ENCODE results near the gene BTN1A1.
A peak's percentile ranks its signal among the peaks of the same experiment; 100 is the strongest.
"Not testable (repeated sequence)": the region's sequence is repeated elsewhere in the genome, so short reads cannot be mapped to it uniquely, and the experiment has no call there.

BTN1A1 gene

GRCh38 chr6:26514984-26515383, 14.9 kb downstream of the BTN1A1 start:
- DNase-seq, result no peak

- DNase-seq, result no peak
Measured at GRCh38 chr6:26516481-26517427, 16.7 kb downstream of the BTN1A1 start.

GRCh38 chr6:26519359-26519758, 19.3 kb downstream of the BTN1A1 start:
- no peak for DNase-seq

GRCh38 chr6:26520237-26520849, 20.2 kb downstream of the BTN1A1 start:
- DNase-seq, result peak in 1 of 4 experiments; percentile 27

GRCh38 chr6:26520850-26521599, 20.9 kb downstream of the BTN1A1 start:
- peak; percentile 85 to 92 (median 90) for DNase-seq

GRCh38 chr6:26521600-26522391, 21.7 kb downstream of the BTN1A1 start:
- DNase-seq, result peak; percentile 86 to 94 (median 90)

GRCh38 chr6:26522486-26523228, 22.6 kb downstream of the BTN1A1 start:
- peak in 2 of 4 experiments; percentile 16 to 21 for DNase-seq

- DNase-seq, result not testable (repeated sequence)
Measured at GRCh38 chr6:26524314-26524713, 24.2 kb downstream of the BTN1A1 start.

GRCh38 chr6:26524722-26525370, 24.7 kb downstream of the BTN1A1 start:
- peak; percentile 46 to 70 (median 55) for DNase-seq

GRCh38 chr6:26525838-26526237, 25.7 kb downstream of the BTN1A1 start:
- DNase-seq, result peak; percentile 37 to 79 (median 66)

- DNase-seq, result no peak
Measured at GRCh38 chr6:26526928-26527327, 26.8 kb downstream of the BTN1A1 start.

- no peak for DNase-seq
Measured at GRCh38 chr6:26530203-26530602, 30.1 kb downstream of the BTN1A1 start.

- DNase-seq, result peak in 3 of 4 experiments; percentile 5 to 45 (median 44)
Measured at GRCh38 chr6:26531897-26532296, 31.8 kb downstream of the BTN1A1 start.

GRCh38 chr6:26532699-26533531, 32.8 kb downstream of the BTN1A1 start:
- peak; percentile 88 to 96 (median 89) for DNase-seq

- DNase-seq, result no peak
Measured at GRCh38 chr6:26533532-26533931, 33.4 kb downstream of the BTN1A1 start.

- DNase-seq, result no peak
Measured at GRCh38 chr6:26534681-26535465, 34.8 kb downstream of the BTN1A1 start.

GRCh38 chr6:26536571-26537159, 36.6 kb downstream of the BTN1A1 start:
- DNase-seq, result peak; percentile 18 to 32 (median 28)

GRCh38 chr6:26537160-26537845, 37.2 kb downstream of the BTN1A1 start:
- peak; percentile 87 to 91 (median 90) for DNase-seq

All from suppressor macrophage (primary cell).